MM.1S (cell line): ENCODE data around the gene PHF21B.

Experiments
- CTCF ChIP-seq: fragments of 300-600 bp; sonication (generic); IDR thresholded peaks from 2 replicates; pipeline ENCODE4 v1.5.1; 2016; ENCODE audit warnings: antibody characterized with exemption, low read length, mixed read lengths
- EZH2 ChIP-seq: fragments of 300-600 bp; sonication (generic); optimal IDR thresholded peaks from 2 replicates; pipeline ENCODE3; 2017; ENCODE audit warnings: low read depth, mild to moderate bottlenecking, antibody characterized with exemption, low read length, mixed read lengths
- EZH2phosphoT487 ChIP-seq: fragments of 300-600 bp; sonication (generic); IDR thresholded peaks from 2 replicates; pipeline ENCODE4 v1.6.1; 2018; ENCODE audit warnings: antibody characterized with exemption, low read length

- TF ChIP-seq CTCF (no peak), EZH2 (no peak), EZH2phosphoT487 (no peak)
Observed at GRCh38 chr22:44968736-44969135, 41.1 kb downstream of the PHF21B start.
